Suprapubic skin (tissue), 4 donors: ENCODE results near the gene MBNL2. TPM values are rescaled to one million over a fixed set of nuclear protein-coding genes. Genes with fewer than 3 reads are reported as not detected.

ENCODE experiments used
- DNase-seq, 2 donors: peaks; one replicate each; pipeline ENCODE4 v3.0.0-alpha.2; 2019; ENCODE audit warnings: low spot score in 2 of 2
- H3K27ac ChIP-seq: fragments of 200-600 bp; sonication (generic); one replicate; pipeline ENCODE4 v1.5.1; 2019
- H3K27me3 ChIP-seq: fragments of 200-600 bp; sonication (generic); one replicate; pipeline ENCODE4 v1.5.1; 2019
- H3K36me3 ChIP-seq: fragments of 200-600 bp; sonication (generic); one replicate; pipeline ENCODE4 v1.5.1; 2019
- H3K4me1 ChIP-seq: fragments of 200-600 bp; sonication (generic); one replicate; pipeline ENCODE4 v1.5.1; 2019
- H3K4me3 ChIP-seq: fragments of 200-600 bp; sonication (generic); one replicate; pipeline ENCODE4 v1.5.1; 2019; ENCODE audit warnings: mild to moderate bottlenecking
- H3K9me3 ChIP-seq: fragments of 200-600 bp; sonication (generic); one replicate; pipeline ENCODE4 v1.5.1; 2019
- EP300 ChIP-seq: sonication (generic); formaldehyde crosslinking; IDR thresholded peaks from one replicate; pipeline ENCODE4 v1.6.1; 2017; ENCODE audit warnings: antibody characterized with exemption
- POLR2A ChIP-seq, 2 donors: fragments of 450-650 bp; IDR thresholded peaks; one replicate each; pipeline ENCODE4 v1.6.1; 2017; ENCODE audit warnings: antibody characterized with exemption in 2 of 2, mild to moderate bottlenecking in 2 of 2, moderate library complexity in 2 of 2
- POLR2AphosphoS5 ChIP-seq, 3 donors: sonication (generic); formaldehyde crosslinking; IDR thresholded peaks; one replicate each; pipeline ENCODE4 v1.6.1; 2017; ENCODE audit warnings: antibody characterized with exemption in 3 of 3
- WGBS: methylation state at CpG from one replicate; pipeline ENCODE4 v1.1.5; 2018; 5-methylcytosine and 5-hydroxymethylcytosine counted together
- total RNA-seq, 4 donors: library from RNA; depleted of rRNA; stranded (reverse); fragments of >200 nt; gene quantifications; one replicate each; pipeline ENCODE4 v1.1.0, GENCODE V29; 2016
- TF ChIP-seq, protein P1 (sequence below), 2 donors: fragments of 200-600 bp in 1 of 2; fragments of 450-650 bp in 1 of 2; sonication (generic) in 1 of 2; IDR thresholded peaks; one replicate each; pipeline ENCODE4 v1.5.1; 2016 to 2019; ENCODE audit warnings: antibody characterized with exemption in 2 of 2, mild to moderate bottlenecking in 1 of 2, moderate library complexity in 1 of 2

The MBNL2 gene
- total RNA-seq, 4 donors from 2014 or later = 64.2 to 92.4 (median 73.4) TPM

DNA sequence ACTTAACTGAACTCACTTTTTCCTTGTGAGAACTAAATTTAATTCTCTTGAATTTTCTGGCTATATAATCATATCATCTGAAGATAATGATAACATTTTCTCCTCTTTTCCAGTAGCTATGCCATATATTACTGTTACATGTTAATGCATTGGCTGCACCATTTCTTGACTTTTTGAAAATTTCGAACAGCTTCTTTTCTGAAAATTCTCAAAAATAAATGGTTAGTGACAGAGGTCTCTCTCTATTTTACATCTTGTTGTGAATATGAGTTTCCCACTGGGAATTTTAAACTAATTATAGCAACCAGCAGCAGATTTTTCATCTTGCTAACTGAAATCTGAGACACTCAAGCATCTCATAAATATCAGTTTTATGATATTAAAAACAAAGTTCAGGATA lies 30.6 kb downstream of the MBNL2 start:
- TF ChIP-seq, protein P1, sequence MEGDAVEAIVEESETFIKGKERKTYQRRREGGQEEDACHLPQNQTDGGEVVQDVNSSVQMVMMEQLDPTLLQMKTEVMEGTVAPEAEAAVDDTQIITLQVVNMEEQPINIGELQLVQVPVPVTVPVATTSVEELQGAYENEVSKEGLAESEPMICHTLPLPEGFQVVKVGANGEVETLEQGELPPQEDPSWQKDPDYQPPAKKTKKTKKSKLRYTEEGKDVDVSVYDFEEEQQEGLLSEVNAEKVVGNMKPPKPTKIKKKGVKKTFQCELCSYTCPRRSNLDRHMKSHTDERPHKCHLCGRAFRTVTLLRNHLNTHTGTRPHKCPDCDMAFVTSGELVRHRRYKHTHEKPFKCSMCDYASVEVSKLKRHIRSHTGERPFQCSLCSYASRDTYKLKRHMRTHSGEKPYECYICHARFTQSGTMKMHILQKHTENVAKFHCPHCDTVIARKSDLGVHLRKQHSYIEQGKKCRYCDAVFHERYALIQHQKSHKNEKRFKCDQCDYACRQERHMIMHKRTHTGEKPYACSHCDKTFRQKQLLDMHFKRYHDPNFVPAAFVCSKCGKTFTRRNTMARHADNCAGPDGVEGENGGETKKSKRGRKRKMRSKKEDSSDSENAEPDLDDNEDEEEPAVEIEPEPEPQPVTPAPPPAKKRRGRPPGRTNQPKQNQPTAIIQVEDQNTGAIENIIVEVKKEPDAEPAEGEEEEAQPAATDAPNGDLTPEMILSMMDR (IDR thresholded peaks at IDR 0.05) = no peak
- TF ChIP-seq POLR2AphosphoS5 (IDR thresholded peaks at IDR 0.05) (no peak), POLR2A (IDR thresholded peaks at IDR 0.05) (no peak), EP300 (no peak)
- Histone ChIP-seq H3K9me3 (no peaks in the 10 kb centered on the region), H3K36me3 (no peaks in the 10 kb centered on the region), H3K4me1 (peaks cover 72% of the 10 kb centered on the region), H3K27me3 (no peaks in the 10 kb centered on the region), H3K4me3 (no peak overlapping the region), H3K27ac (no peak overlapping the region)
- WGBS = 82% methylated on average over 1 of the region's 1 CpG
- DNase-seq = no peak

DNA sequence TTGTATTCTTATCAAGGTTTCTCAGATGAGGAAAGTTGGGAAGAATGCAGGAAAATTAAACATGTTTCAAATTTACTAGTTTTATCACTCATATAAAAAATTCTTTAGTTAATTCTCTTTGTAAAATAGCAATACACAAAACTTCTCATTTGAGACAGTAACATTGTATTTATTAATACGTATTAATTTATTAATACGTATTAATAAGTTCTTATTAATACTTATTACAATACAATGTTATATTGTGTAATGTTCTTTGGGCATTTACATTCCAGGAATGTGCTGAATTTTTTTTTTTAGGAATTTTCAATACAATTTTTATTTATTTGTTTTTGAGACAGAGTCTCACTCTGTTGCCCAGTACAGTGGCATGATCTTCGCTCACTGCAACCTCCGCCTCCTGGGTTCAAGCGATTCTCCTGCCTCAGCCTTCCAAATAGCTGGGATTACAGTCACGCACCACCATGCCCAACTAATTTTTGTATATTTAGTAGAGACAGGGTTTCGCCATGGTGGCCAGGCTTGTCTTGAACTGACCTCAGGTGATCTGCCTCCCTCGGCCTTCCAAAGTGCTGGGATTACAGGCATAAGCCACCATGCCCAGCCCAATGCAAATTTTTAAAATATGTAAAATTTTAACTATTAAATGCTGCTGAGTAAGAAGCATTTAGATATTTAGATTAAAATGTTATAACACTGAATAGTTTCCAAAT lies 31.6 kb downstream of the MBNL2 start:
- peaks cover 76% of the 10 kb centered on the region for H3K4me1 ChIP-seq

DNA sequence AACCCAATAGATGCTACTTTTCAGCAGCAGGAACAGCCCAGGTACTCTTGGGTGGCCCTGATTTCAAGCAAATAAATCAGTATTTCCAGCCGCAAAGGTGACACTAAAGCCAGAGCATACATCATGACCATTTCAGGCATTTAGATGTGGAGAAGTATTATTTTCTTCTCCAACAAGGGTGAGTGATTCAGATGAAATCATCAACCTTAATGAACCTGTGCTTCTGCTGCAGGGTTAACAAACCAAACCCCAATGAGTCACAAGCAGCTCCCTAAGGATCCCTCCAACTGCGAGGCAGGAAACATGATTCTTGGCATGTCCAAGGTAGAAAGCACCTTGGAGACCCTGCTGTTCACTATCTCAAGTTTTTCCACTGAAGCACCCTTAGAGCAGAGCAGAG lies 32.7 kb downstream of the MBNL2 start:
- WGBS = 55% methylated on average over 2 of the region's 2 CpGs
- no peak for TF ChIP-seq EP300
- TF ChIP-seq POLR2A (IDR thresholded peaks at IDR 0.05) = no peak
- TF ChIP-seq POLR2AphosphoS5 (IDR thresholded peaks at IDR 0.05) = no peak
- TF ChIP-seq, protein P1 (IDR thresholded peaks at IDR 0.05) = no peak
- no peaks in the 10 kb centered on the region for H3K27me3 ChIP-seq
- H3K27ac ChIP-seq = peak overlapping the region; percentile 77
- H3K4me3 ChIP-seq = no peak overlapping the region
- H3K4me1 ChIP-seq = peaks cover 77% of the 10 kb centered on the region
- no peak for DNase-seq
- no peaks in the 10 kb centered on the region for H3K36me3 ChIP-seq
- no peaks in the 10 kb centered on the region for H3K9me3 ChIP-seq

More for the DNA sequence above, 31.6 kb downstream of the MBNL2 start:
- no peak for DNase-seq
- Histone ChIP-seq H3K27ac (no peak overlapping the region), H3K4me3 (no peak overlapping the region), H3K9me3 (no peaks in the 10 kb centered on the region), H3K27me3 (no peaks in the 10 kb centered on the region), H3K36me3 (no peaks in the 10 kb centered on the region)
- TF ChIP-seq, protein P1 (IDR thresholded peaks at IDR 0.05) = no peak
- TF ChIP-seq POLR2AphosphoS5 (IDR thresholded peaks at IDR 0.05) (no peak), EP300 (no peak)
- WGBS = 94% methylated on average over 8 of the region's 8 CpGs

DNA sequence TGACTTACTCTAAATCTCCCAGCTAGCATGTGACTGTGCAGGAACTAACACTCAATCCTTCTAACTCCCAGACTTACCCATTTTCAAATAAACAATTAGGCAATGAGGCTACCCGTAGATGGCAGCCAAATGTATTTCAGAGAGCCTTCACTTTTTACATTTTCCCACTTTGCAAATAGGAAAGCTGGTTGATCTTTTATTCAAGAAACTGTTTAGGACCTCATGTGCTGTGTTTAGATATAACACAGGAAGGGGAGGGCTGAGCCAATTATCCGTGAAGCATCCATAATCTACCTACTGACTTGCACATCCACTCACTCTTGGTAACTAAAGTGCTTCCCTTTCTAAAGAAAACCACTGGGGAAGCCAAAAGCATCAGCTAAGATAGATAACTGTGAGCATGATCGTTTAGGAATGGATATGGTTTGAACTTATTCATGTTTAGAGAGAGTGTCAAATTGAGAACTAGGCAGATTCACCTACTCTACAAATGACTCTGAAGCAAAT lies 33.4 kb downstream of the MBNL2 start:
- H3K27ac ChIP-seq = peak overlapping the region; percentile 77
- H3K4me1 ChIP-seq = peaks cover 75% of the 10 kb centered on the region
- no peaks in the 10 kb centered on the region for H3K9me3 ChIP-seq
- no peak overlapping the region for H3K4me3 ChIP-seq
- H3K36me3 ChIP-seq = no peaks in the 10 kb centered on the region
- H3K27me3 ChIP-seq = no peaks in the 10 kb centered on the region
- no peak for DNase-seq
- WGBS = 70% methylated on average over 3 of the region's 3 CpGs
- TF ChIP-seq, protein P1 (IDR thresholded peaks at IDR 0.05) = no peak
- no peak for TF ChIP-seq POLR2AphosphoS5 (IDR thresholded peaks at IDR 0.05)
- TF ChIP-seq EP300 = no peak
- TF ChIP-seq POLR2A (IDR thresholded peaks at IDR 0.05) = no peak

DNA sequence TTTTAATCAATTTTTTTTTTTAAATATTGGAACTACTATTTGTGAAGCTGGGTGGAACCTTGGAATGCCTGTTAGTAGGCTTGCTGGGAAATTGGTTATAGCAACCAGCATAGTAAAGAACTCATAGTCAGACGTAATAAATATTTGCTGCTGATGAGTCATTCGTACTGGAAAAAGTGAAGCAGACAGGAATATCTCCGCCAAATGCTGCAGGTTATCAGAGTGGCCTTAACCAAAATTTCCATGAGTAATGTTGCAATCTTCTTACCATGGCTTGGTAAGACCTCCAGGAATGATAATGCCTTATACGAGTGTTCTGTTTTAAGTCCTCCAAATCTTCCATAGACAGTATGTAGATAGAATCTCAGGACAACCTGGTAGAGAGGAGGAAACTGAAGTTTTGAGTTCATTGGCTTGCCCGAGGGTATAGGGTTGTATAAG lies 34.2 kb downstream of the MBNL2 start:
- WGBS = 29% methylated on average over 5 of the region's 5 CpGs
- no peaks in the 10 kb centered on the region for H3K9me3 ChIP-seq
- no peaks in the 10 kb centered on the region for H3K36me3 ChIP-seq
- peak overlapping the region; percentile 77 for H3K27ac ChIP-seq
- H3K4me3 ChIP-seq = no peak overlapping the region
- peaks cover 75% of the 10 kb centered on the region for H3K4me1 ChIP-seq
- no peak for DNase-seq
- no peaks in the 10 kb centered on the region for H3K27me3 ChIP-seq
- no peak for TF ChIP-seq EP300
- TF ChIP-seq POLR2AphosphoS5 (IDR thresholded peaks at IDR 0.05) = peak in 1 of 3 donors; percentile 84
